Kidney (tissue), 14 donors: ENCODE data around the gene MSRB1. TPM values are rescaled to one million over a fixed set of nuclear protein-coding genes. Genes with fewer than 3 reads are reported as not detected.

ENCODE experiments used
- DNase-seq, 5 donors: peaks; one replicate each; pipeline ENCODE4 v3.0.0-alpha.2; 2013 to 2020
- FAIRE-seq: peaks from 2 replicates; lab custom pipeline; 2012; peaks lifted over from hg19 to GRCh38; lab: Jason Lieb, UNC
- H3K27ac ChIP-seq, 2 donors: one replicate each; pipeline ENCODE4 v1.7.0; 2013; ENCODE audit warnings: low read depth in 2 of 2, low read length in 2 of 2, inconsistent platforms in 1 of 2
- H3K27me3 ChIP-seq: one replicate; pipeline ENCODE4 v1.7.1; 2013; ENCODE audit warnings: low read length, inconsistent platforms; ENCODE audit not compliant: control insufficient read depth, insufficient read depth
- H3K36me3 ChIP-seq, 3 donors: one replicate each; pipeline versions ENCODE4 v1.7.0 to v1.7.1; 2013; ENCODE audit warnings: low read length in 3 of 3, control low read depth in 1 of 3, inconsistent platforms in 1 of 3; ENCODE audit not compliant: insufficient read depth in 3 of 3, control insufficient read depth in 2 of 3
- H3K4me1 ChIP-seq, 3 donors: one replicate each; pipeline versions ENCODE4 v1.7.0 to v1.7.1; 2013; ENCODE audit warnings: low read length in 3 of 3, inconsistent platforms in 1 of 3, low read depth in 1 of 3; ENCODE audit not compliant: control insufficient read depth in 2 of 3, insufficient read depth in 2 of 3
- H3K4me3 ChIP-seq, 3 donors: one replicate each; pipeline versions ENCODE4 v1.7.0 to v1.8.1; 2013; ENCODE audit warnings: low read length in 3 of 3, control low read depth in 1 of 3, inconsistent platforms in 1 of 3
- H3K9ac ChIP-seq, 3 donors: one replicate each; pipeline versions ENCODE4 v1.7.0 to v1.7.1; 2013; ENCODE audit warnings: low read length in 3 of 3, control low read depth in 1 of 3, inconsistent platforms in 1 of 3
- H3K9me3 ChIP-seq, 3 donors: one replicate each; pipeline versions ENCODE4 v1.7.0 to v1.7.1; 2013; ENCODE audit warnings: low read length in 3 of 3, control low read depth in 1 of 3, inconsistent platforms in 1 of 3; ENCODE audit not compliant: control insufficient read depth in 2 of 3, insufficient read depth in 1 of 3
- CTCF ChIP-seq: IDR thresholded peaks from 3 replicates; pipeline ENCODE4 v1.5.1; 2012; ENCODE audit warnings: mild to moderate bottlenecking, moderate library complexity, borderline replicate concordance; ENCODE audit not compliant: insufficient read depth; ENCODE audit errors: extremely low read depth
- intact Hi-C: fragments of 100-400 bp; cut with DNase I; formaldehyde crosslinking; loops from one replicate; pipeline ENCODE4 v1.11.1; 2022
- polyA plus RNA-seq: library from polyadenylated mRNA; stranded (reverse); fragments of 350-450 nt; fragmentation: Illumina TruSeq; extraction: RNeasy Lipid Tissue Mini Kit (QIAGEN cat#74804); gene quantifications from one replicate; pipeline ENCODE4 v1.2.3, GENCODE V29; 2014; ENCODE audit warnings: low read depth, low replicate concordance; ENCODE audit not compliant: insufficient read depth
- total RNA-seq: library from RNA; stranded (reverse); fragmentation: NEBNext Ultra II Directional; extraction: Animal tissue kit (Norgen Biotek cat#: 25700); gene quantifications from one replicate; pipeline ENCODE4 v1.2.1, GENCODE V29; 2021
- donor health status: control.
- donor health status: control.
- donor health status: control.
- donor health status: control.
- donor health status: control.
- donor health status: DM: yes; HTN: yes; CAD: no.
- donor health status: Normal renal cell carcinoma (clear cell type).

Gene MSRB1
- total and polyA plus RNA-seq, 2 donors from 2014 or later, result 32.0 to 189 TPM

- Histone ChIP-seq H3K27me3 (peaks cover 14% of the 10 kb centered on the region), H3K9ac (no peak overlapping the region), H3K36me3 (peaks cover 0 to 21% (median 13%) of the 10 kb centered on the region in 3 donors), H3K4me1 (peaks cover 0 to 10% (median 4%) of the 10 kb centered on the region in 3 donors), H3K4me3 (no peak overlapping the region), H3K27ac (no peak overlapping the region), H3K9me3 (no peaks in the 10 kb centered on the region)
- intact Hi-C loops, result no loop called here
- FAIRE-seq, result no peak
- TF ChIP-seq CTCF, result no peak
- DNase-seq, result peak in 1 of 5 donors; percentile 43
These were observed 33.2 kb upstream of the MSRB1 start for GRCh38 chr16:1976216-1976520.

GRCh38 chr16:1975432-1976215 lies 32.6 kb upstream of the MSRB1 start:
- no peaks in the 10 kb centered on the region for H3K9me3 ChIP-seq
- H3K4me3 ChIP-seq, result no peak overlapping the region
- intact Hi-C loops, result no loop called here
- DNase-seq, result peak in 1 of 5 donors; percentile 75
- H3K9ac ChIP-seq, result no peak overlapping the region
- no peak overlapping the region for H3K27ac ChIP-seq
- no peak for FAIRE-seq
- H3K4me1 ChIP-seq, result peaks cover 0 to 13% (median 4%) of the 10 kb centered on the region in 3 donors
- peaks cover 9% of the 10 kb centered on the region for H3K27me3 ChIP-seq
- no peak for TF ChIP-seq CTCF
- H3K36me3 ChIP-seq, result peaks cover 0 to 21% (median 13%) of the 10 kb centered on the region in 3 donors

GRCh38 chr16:1974157-1975070 lies 31.4 kb upstream of the MSRB1 start:
- no peak for TF ChIP-seq CTCF
- FAIRE-seq (no peak), DNase-seq (peak in 1 of 5 donors; percentile 78)
- H3K27me3 ChIP-seq, result no peaks in the 10 kb centered on the region
- H3K4me1 ChIP-seq, result peaks cover 0 to 11% (median 4%) of the 10 kb centered on the region in 3 donors
- H3K27ac ChIP-seq, result no peak overlapping the region
- H3K4me3 ChIP-seq, result no peak overlapping the region
- H3K9ac ChIP-seq, result no peak overlapping the region
- H3K9me3 ChIP-seq, result no peaks in the 10 kb centered on the region
- H3K36me3 ChIP-seq, result peaks cover 0 to 21% (median 13%) of the 10 kb centered on the region in 3 donors
- intact Hi-C loops, result no loop called here
